H9 (cell line): ENCODE data around the gene IL1RAP. TPM values are rescaled to one million over a fixed set of nuclear protein-coding genes. Genes with fewer than 3 reads are reported as not detected.

Experiments
- DNase-seq: peaks from one replicate; pipeline ENCODE4 v3.0.0-alpha.2; 2017
- H2AFZ ChIP-seq: one replicate; pipeline ENCODE4 v1.6.1; 2013; ENCODE audit warnings: mild to moderate bottlenecking, low read length, control low read depth, moderate library complexity
- H2AK5ac ChIP-seq: 2 replicates; pipeline ENCODE4 v1.6.1; 2013; ENCODE audit warnings: low read length, control low read depth, mixed read lengths; ENCODE audit not compliant: insufficient read length
- H2BK120ac ChIP-seq: one replicate; pipeline ENCODE4 v1.6.1; 2013; ENCODE audit warnings: low read depth, mild to moderate bottlenecking, low read length, control low read depth, inconsistent platforms; ENCODE audit not compliant: poor library complexity, severe bottlenecking
- H2BK12ac ChIP-seq: 2 replicates; pipeline ENCODE4 v1.6.1; 2013; ENCODE audit warnings: low read length, control low read depth, mixed read lengths, low read depth; ENCODE audit not compliant: insufficient read length
- H2BK15ac ChIP-seq: 2 replicates; pipeline ENCODE4 v1.6.1; 2013; ENCODE audit warnings: low read depth, low read length, control low read depth
- H2BK20ac ChIP-seq: one replicate; pipeline ENCODE4 v1.6.1; 2013; ENCODE audit warnings: low read depth, mild to moderate bottlenecking, low read length, control low read depth, inconsistent platforms; ENCODE audit not compliant: poor library complexity, severe bottlenecking
- H2BK5ac ChIP-seq: 2 replicates; pipeline ENCODE4 v1.6.1; 2013; ENCODE audit warnings: low read length, control low read depth, mixed read lengths; ENCODE audit not compliant: insufficient read length
- H3K14ac ChIP-seq: 2 replicates; pipeline ENCODE4 v1.6.1; 2013; ENCODE audit warnings: low read length, control low read depth; ENCODE audit not compliant: insufficient read depth
- H3K18ac ChIP-seq: 2 replicates; pipeline ENCODE4 v1.6.1; 2013; ENCODE audit warnings: low read depth, mild to moderate bottlenecking, mixed read lengths, low read length, control low read depth; ENCODE audit not compliant: insufficient read length
- H3K23ac ChIP-seq: 2 replicates; pipeline ENCODE4 v1.6.1; 2013; ENCODE audit warnings: low read length, control low read depth, mixed read lengths, low read depth; ENCODE audit not compliant: insufficient read length
- H3K23me2 ChIP-seq: 2 replicates; pipeline ENCODE4 v1.6.1; 2013; ENCODE audit warnings: low read depth, mild to moderate bottlenecking, mixed read lengths, low read length, control low read depth; ENCODE audit not compliant: insufficient read length, poor library complexity, severe bottlenecking
- H3K27ac ChIP-seq: 2 replicates; pipeline ENCODE4 v1.5.1; 2013; ENCODE audit warnings: low read length, control low read depth, mixed read lengths, low read depth; ENCODE audit not compliant: insufficient read length
- H3K27me3 ChIP-seq: 2 replicates; pipeline ENCODE4 v1.6.1; 2013; ENCODE audit warnings: low read length, control low read depth, inconsistent platforms; ENCODE audit not compliant: insufficient read depth
- H3K4ac ChIP-seq: 2 replicates; pipeline ENCODE4 v1.6.1; 2013; ENCODE audit warnings: low read depth, mild to moderate bottlenecking, control low read depth, inconsistent platforms, low read length, moderate library complexity
- H3K4me1 ChIP-seq: 2 replicates; pipeline ENCODE4 v1.6.1; 2013; ENCODE audit warnings: low read length, control low read depth, inconsistent platforms; ENCODE audit not compliant: insufficient read depth
- H3K4me2 ChIP-seq: 2 replicates; pipeline ENCODE4 v1.6.1; 2013; ENCODE audit warnings: low read length, control low read depth, mixed read lengths; ENCODE audit not compliant: insufficient read length, insufficient read depth
- H3K56ac ChIP-seq: 2 replicates; pipeline ENCODE4 v1.6.1; 2013; ENCODE audit warnings: low read depth, mild to moderate bottlenecking, mixed read lengths, low read length, control low read depth; ENCODE audit not compliant: insufficient read length
- H3K79me1 ChIP-seq: 2 replicates; pipeline ENCODE4 v1.6.1; 2013; ENCODE audit warnings: low read depth, mild to moderate bottlenecking, moderate library complexity, low read length, control low read depth, inconsistent platforms; ENCODE audit not compliant: insufficient read depth, poor library complexity, severe bottlenecking
- H3K79me2 ChIP-seq: 2 replicates; pipeline ENCODE4 v1.6.1; 2013; ENCODE audit warnings: low read length, control low read depth, inconsistent platforms; ENCODE audit not compliant: insufficient read depth
- H3K9ac ChIP-seq: 2 replicates; pipeline ENCODE4 v1.6.1; 2013; ENCODE audit warnings: low read length, control low read depth, mixed read lengths; ENCODE audit not compliant: insufficient read length; ENCODE audit errors: extremely low read depth
- H3K9me3 ChIP-seq: one replicate; pipeline ENCODE4 v1.6.1; 2013; ENCODE audit warnings: low read depth, low read length, inconsistent platforms; ENCODE audit not compliant: control insufficient read depth
- H3T11ph ChIP-seq: one replicate; pipeline ENCODE4 v1.6.1; 2013; ENCODE audit warnings: mild to moderate bottlenecking, low read length, control low read depth, inconsistent platforms
- H4K20me1 ChIP-seq: one replicate; pipeline ENCODE4 v1.6.1; 2013; ENCODE audit not compliant: control insufficient read depth, insufficient read length, insufficient read depth
- H4K5ac ChIP-seq: 2 replicates; pipeline ENCODE4 v1.6.1; 2013; ENCODE audit warnings: low read depth, mild to moderate bottlenecking, mixed read lengths, low read length, control low read depth; ENCODE audit not compliant: insufficient read length
- H4K8ac ChIP-seq: replicated peaks from 2 replicates; pipeline ENCODE4 v1.6.1; 2013; ENCODE audit warnings: low read length, control low read depth, mixed read lengths, low read depth; ENCODE audit not compliant: insufficient read length
- H4K91ac ChIP-seq: 2 replicates; pipeline ENCODE4 v1.6.1; 2013; ENCODE audit warnings: low read depth, mild to moderate bottlenecking, moderate library complexity, mixed read lengths, low read length, control low read depth; ENCODE audit not compliant: insufficient read length
- H3K27ac Mint-ChIP-seq, 3 experiments: 2 replicates in 2 of 3; 3 replicates in 1 of 3; pipeline ENCODE4 v1.8.0; 2020 to 2021; ENCODE audit warnings: mixed read lengths in 3 of 3, mild to moderate bottlenecking in 1 of 3, moderate library complexity in 1 of 3
- H3K27me3 Mint-ChIP-seq: 2 replicates; pipeline ENCODE4 v1.8.0; 2021; ENCODE audit warnings: low read depth, mild to moderate bottlenecking, moderate library complexity, mixed read lengths
- H3K36me3 Mint-ChIP-seq, 3 experiments: 2 replicates in 2 of 3; 3 replicates in 1 of 3; pipeline ENCODE4 v1.8.0; 2020 to 2021; ENCODE audit warnings: low read depth in 3 of 3, mixed read lengths in 3 of 3; ENCODE audit not compliant: insufficient read depth in 1 of 3
- H3K4me1 Mint-ChIP-seq, 2 experiments: 2 replicates each; pipeline ENCODE4 v1.8.0; 2020; ENCODE audit warnings: mixed read lengths in 2 of 2
- H3K4me3 Mint-ChIP-seq, 2 experiments: 2 replicates in 1 of 2; 3 replicates in 1 of 2; pipeline ENCODE4 v1.8.0; 2020 to 2021; ENCODE audit warnings: mild to moderate bottlenecking in 2 of 2, mixed read lengths in 2 of 2, moderate library complexity in 1 of 2
- H3K9me3 Mint-ChIP-seq, 2 experiments: 2 replicates in 1 of 2; 3 replicates in 1 of 2; pipeline ENCODE4 v1.8.0; 2020; ENCODE audit warnings: mild to moderate bottlenecking in 2 of 2, mixed read lengths in 2 of 2, moderate library complexity in 1 of 2
- total RNA-seq: library from RNA; stranded (reverse); gene quantifications from 2 replicates; pipeline ENCODE4 v1.2.1, GENCODE V29; 2021
- TF ChIP-seq, protein P1 (sequence below): fragments of 200-600 bp; sonication (generic); conservative IDR thresholded peaks from 3 replicates; pipeline ENCODE4 v1.8.0; 2021; ENCODE audit warnings: antibody characterized with exemption, mild to moderate bottlenecking

Gene IL1RAP
- total RNA-seq, 1 experiment from 2014 or later, result 4.6 TPM

DNA sequence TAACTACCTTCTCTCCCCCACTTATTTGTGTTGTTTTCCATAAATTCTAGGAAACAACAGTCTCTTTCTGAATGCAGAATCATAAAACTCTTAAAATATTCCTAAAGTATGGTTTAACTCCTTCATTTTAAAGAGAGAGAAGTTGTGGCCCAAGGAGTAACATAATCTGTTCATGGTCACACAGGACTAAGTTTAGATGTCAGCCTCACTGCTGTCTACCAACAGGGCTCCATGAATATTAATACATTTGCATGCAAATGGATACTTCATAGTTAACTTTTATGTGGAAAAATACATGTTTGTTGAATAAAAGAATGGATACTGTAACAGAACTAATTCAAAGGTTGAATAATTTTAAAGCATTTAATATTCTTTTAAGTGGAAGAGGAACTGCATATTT, 18.5 kb upstream of the IL1RAP start:
- Histone ChIP-seq H3K18ac (no peak overlapping the region), H4K20me1 (no peaks in the 10 kb centered on the region), H3K56ac (no peak overlapping the region), H2AK5ac (no peak overlapping the region), H3K4me2 (no peak overlapping the region), H3K23me2 (no peaks in the 10 kb centered on the region), H4K8ac (no peak overlapping the region), H2BK12ac (no peak overlapping the region), H3K14ac (no peak overlapping the region), H2BK120ac (no peak overlapping the region), H3K79me2 (no peaks in the 10 kb centered on the region), H2BK20ac (no peak overlapping the region), H2BK15ac (no peak overlapping the region), H3K9ac (no peak overlapping the region), H2AFZ (no peak overlapping the region), H4K91ac (no peak overlapping the region), H3K27me3 (no peaks in the 10 kb centered on the region), H3K23ac (no peak overlapping the region), H3K79me1 (no peaks in the 10 kb centered on the region), H3K9me3 (no peaks in the 10 kb centered on the region), H3T11ph (no peak overlapping the region), H2BK5ac (no peak overlapping the region), H3K27ac (no peak overlapping the region), H3K4me1 (peaks cover 3% of the 10 kb centered on the region; the same call in 1 of the 2 replicates), H4K5ac (no peak overlapping the region), H3K4ac (no peak overlapping the region)
- H3K27ac Mint-ChIP-seq, result no peak overlapping the region
- H3K9me3 Mint-ChIP-seq, result no peaks in the 10 kb centered on the region
- no peaks in the 10 kb centered on the region for H3K27me3 Mint-ChIP-seq
- peaks cover 14 to 15% of the 10 kb centered on the region in 2 experiments for H3K4me1 Mint-ChIP-seq
- DNase-seq, result no peak
- H3K4me3 Mint-ChIP-seq, result no peak overlapping the region
- TF ChIP-seq, protein P1, sequence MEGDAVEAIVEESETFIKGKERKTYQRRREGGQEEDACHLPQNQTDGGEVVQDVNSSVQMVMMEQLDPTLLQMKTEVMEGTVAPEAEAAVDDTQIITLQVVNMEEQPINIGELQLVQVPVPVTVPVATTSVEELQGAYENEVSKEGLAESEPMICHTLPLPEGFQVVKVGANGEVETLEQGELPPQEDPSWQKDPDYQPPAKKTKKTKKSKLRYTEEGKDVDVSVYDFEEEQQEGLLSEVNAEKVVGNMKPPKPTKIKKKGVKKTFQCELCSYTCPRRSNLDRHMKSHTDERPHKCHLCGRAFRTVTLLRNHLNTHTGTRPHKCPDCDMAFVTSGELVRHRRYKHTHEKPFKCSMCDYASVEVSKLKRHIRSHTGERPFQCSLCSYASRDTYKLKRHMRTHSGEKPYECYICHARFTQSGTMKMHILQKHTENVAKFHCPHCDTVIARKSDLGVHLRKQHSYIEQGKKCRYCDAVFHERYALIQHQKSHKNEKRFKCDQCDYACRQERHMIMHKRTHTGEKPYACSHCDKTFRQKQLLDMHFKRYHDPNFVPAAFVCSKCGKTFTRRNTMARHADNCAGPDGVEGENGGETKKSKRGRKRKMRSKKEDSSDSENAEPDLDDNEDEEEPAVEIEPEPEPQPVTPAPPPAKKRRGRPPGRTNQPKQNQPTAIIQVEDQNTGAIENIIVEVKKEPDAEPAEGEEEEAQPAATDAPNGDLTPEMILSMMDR, result no peak
- H3K36me3 Mint-ChIP-seq, result no peaks in the 10 kb centered on the region
